Neural cell (in vitro differentiated cells): ENCODE data around the gene SRGAP3.

Experiments used
- EP300 ChIP-seq: fragments of 450-650 bp; conservative IDR thresholded peaks from 2 replicates; pipeline ENCODE4 v1.6.1; 2014; ENCODE audit warnings: antibody characterized with exemption, mild to moderate bottlenecking, moderate library complexity; ENCODE audit not compliant: poor library complexity, severe bottlenecking
- SMC3 ChIP-seq: fragments of 450-650 bp; conservative IDR thresholded peaks from 2 replicates; pipeline ENCODE4 v1.6.1; 2014; ENCODE audit warnings: antibody characterized with exemption, mild to moderate bottlenecking, moderate library complexity; ENCODE audit not compliant: poor library complexity
- TF ChIP-seq, protein P1 (sequence below): fragments of 450-650 bp; IDR thresholded peaks from 2 replicates; pipeline ENCODE4 v1.5.1; 2014; ENCODE audit warnings: antibody characterized with exemption, mild to moderate bottlenecking, moderate library complexity; ENCODE audit not compliant: poor library complexity, severe bottlenecking

- TF ChIP-seq EP300 (no peak), SMC3 (no peak)
- TF ChIP-seq, protein P1, sequence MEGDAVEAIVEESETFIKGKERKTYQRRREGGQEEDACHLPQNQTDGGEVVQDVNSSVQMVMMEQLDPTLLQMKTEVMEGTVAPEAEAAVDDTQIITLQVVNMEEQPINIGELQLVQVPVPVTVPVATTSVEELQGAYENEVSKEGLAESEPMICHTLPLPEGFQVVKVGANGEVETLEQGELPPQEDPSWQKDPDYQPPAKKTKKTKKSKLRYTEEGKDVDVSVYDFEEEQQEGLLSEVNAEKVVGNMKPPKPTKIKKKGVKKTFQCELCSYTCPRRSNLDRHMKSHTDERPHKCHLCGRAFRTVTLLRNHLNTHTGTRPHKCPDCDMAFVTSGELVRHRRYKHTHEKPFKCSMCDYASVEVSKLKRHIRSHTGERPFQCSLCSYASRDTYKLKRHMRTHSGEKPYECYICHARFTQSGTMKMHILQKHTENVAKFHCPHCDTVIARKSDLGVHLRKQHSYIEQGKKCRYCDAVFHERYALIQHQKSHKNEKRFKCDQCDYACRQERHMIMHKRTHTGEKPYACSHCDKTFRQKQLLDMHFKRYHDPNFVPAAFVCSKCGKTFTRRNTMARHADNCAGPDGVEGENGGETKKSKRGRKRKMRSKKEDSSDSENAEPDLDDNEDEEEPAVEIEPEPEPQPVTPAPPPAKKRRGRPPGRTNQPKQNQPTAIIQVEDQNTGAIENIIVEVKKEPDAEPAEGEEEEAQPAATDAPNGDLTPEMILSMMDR = no peak
Measured at GRCh38 chr3:9135930-9136525, 113.4 kb downstream of the SRGAP3 start.
